Hepatocyte (in vitro differentiated cells): ENCODE data around the gene ANO1.

Experiments used
- EZH2 ChIP-seq: fragments of 200-600 bp; sonication (generic); IDR thresholded peaks from 2 replicates; pipeline ENCODE4 v1.6.1; 2016; ENCODE audit warnings: antibody characterized with exemption, mild to moderate bottlenecking, borderline replicate concordance
- EZH2phosphoT487 ChIP-seq: fragments of 200-600 bp; sonication (generic); IDR thresholded peaks from one replicate; pipeline ENCODE4 v1.6.1; 2018; ENCODE audit warnings: antibody characterized with exemption, mild to moderate bottlenecking, low read depth, moderate library complexity; ENCODE audit not compliant: unreplicated experiment, severe bottlenecking
- TF ChIP-seq, protein P1 (sequence below): fragments of 200-600 bp; sonication (generic); IDR thresholded peaks from 2 replicates; pipeline ENCODE4 v1.5.1; 2016; ENCODE audit warnings: antibody characterized with exemption, mild to moderate bottlenecking; ENCODE audit not compliant: poor library complexity

DNA sequence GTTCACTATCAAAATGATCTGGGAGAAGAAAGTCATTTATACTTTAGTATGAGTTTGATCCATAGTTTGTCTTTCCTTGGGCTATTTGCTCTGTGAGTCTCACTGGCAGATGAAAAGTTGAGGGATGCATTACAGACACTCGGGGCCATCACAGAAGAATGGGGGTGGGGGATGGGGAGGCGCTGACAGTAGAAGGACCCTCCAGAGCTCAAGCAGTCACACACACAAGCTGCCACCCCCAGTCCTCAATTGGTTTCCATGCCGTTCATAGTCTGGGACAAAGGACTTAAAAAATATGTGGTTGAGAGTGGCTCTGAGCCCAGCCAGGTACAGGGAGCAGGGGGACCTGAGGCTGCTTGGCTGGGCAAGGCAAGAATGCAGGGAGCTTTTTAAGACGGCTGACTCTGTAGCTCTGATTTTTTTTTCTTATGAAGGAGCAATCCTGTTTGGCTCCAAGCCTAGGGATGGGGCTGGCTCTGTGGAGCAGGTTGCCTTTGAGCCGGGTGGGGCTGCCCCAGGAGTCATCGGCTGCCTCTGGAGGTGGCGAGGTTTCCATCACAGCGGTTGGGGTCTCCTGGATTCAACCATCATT, 13.3 kb upstream of the ANO1 start:
- TF ChIP-seq, protein P1, sequence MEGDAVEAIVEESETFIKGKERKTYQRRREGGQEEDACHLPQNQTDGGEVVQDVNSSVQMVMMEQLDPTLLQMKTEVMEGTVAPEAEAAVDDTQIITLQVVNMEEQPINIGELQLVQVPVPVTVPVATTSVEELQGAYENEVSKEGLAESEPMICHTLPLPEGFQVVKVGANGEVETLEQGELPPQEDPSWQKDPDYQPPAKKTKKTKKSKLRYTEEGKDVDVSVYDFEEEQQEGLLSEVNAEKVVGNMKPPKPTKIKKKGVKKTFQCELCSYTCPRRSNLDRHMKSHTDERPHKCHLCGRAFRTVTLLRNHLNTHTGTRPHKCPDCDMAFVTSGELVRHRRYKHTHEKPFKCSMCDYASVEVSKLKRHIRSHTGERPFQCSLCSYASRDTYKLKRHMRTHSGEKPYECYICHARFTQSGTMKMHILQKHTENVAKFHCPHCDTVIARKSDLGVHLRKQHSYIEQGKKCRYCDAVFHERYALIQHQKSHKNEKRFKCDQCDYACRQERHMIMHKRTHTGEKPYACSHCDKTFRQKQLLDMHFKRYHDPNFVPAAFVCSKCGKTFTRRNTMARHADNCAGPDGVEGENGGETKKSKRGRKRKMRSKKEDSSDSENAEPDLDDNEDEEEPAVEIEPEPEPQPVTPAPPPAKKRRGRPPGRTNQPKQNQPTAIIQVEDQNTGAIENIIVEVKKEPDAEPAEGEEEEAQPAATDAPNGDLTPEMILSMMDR: no peak
- TF ChIP-seq EZH2 (no peak), EZH2phosphoT487 (no peak)
